ENCODE results near the gene TMEM176B.

The TMEM176B gene

DNA sequence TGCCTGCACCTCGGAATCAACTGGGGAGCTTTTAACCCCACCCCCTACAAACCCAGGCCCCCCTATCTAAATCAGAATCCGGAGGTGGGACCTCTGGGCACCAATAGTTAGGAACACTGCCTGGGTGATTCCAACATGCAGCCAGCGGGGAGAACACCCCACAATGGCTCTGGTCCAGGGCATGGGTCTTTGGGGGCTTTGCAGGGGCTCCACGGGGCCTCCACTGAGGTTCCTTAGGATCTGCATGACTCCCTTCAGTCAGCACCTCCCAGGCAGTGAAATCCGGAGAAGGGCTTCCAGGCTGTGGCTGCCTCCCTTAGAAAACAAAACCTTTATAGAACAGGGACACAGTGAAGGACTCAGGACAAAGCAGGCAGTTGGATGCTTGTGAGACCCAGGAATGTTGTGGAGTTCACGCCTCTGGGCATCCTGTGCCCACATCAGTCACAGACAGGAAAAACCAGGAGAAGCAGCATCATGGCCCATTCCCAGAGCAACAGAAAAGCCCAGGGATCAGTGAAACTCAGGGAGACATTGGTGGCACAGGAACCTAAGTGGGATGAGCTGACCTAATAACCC is 35.6 kb upstream of the TMEM176B start:
- no peak overlapping the region for H3K9ac ChIP-seq (ENCODE audit: low read length)
- no peaks in the 10 kb centered on the region for H3K9me3 ChIP-seq (ENCODE audit: low read length)
- no peaks in the 10 kb centered on the region for H3K4me1 ChIP-seq (ENCODE audit: insufficient read depth, low read length)
- H3K27ac ChIP-seq (ENCODE audit: low read depth, low read length): no peak overlapping the region
- no peaks in the 10 kb centered on the region for H3K36me3 ChIP-seq (ENCODE audit: insufficient read depth, low read length)
- no peak overlapping the region for H3K4me3 ChIP-seq (ENCODE audit: low read depth in 1 of 2, low read length in 2 of 2)
- H3K27me3 ChIP-seq (ENCODE audit: control insufficient read depth in 1 of 2, insufficient read depth in 2 of 2, low read length in 2 of 2): no peaks in the 10 kb centered on the region

DNA sequence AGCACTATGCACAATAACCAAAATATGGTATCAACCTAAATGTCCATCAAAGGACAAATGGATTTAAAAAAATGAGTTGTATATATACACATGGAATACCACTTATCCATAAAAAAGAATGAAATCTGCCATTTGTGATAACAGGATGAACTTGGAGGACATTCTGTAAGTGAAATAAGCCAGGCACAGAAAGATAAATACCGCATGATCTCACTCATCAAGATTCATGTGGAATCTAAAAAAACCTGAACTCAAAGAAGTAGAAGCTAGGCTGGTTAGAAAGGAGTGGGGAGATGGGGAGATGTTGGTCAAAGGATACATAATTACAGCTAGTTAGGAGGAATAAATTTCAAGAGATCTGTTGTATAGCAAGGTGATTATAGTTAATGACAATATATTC is 34.9 kb upstream of the TMEM176B start:
- H3K4me1 ChIP-seq (ENCODE audit: insufficient read depth, low read length): no peaks in the 10 kb centered on the region
- H3K36me3 ChIP-seq (ENCODE audit: insufficient read depth, low read length): no peaks in the 10 kb centered on the region
- H3K27me3 ChIP-seq (ENCODE audit: control insufficient read depth in 1 of 2, insufficient read depth in 2 of 2, low read length in 2 of 2): no peaks in the 10 kb centered on the region
- H3K27ac ChIP-seq (ENCODE audit: low read depth, low read length): no peak overlapping the region
- no peak overlapping the region for H3K4me3 ChIP-seq (ENCODE audit: low read depth in 1 of 2, low read length in 2 of 2)
- no peak overlapping the region for H3K9ac ChIP-seq (ENCODE audit: low read length)
- H3K9me3 ChIP-seq (ENCODE audit: low read length): no peaks in the 10 kb centered on the region

DNA sequence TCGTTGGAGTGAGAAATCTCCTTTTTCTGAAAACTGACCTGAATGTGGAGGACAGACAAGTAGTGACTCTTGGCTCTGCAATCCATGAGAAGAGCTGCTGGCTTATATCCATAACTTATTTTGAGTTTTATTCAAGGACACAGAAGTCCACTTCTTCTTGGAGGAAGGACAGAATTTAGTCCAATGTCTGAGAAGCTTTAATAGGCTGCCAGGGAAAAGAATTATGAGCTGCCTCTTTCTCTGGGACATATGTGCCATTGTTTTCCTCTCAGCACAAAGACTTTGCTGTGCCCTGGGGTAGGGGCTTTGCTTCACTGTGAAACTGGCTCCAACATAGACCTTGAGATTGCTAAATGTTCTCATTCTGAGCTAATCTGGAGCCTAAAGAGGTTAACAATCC is 31.7 kb upstream of the TMEM176B start:
- H3K36me3 ChIP-seq (ENCODE audit: insufficient read depth, low read length): no peaks in the 10 kb centered on the region
- H3K9me3 ChIP-seq (ENCODE audit: low read length): no peaks in the 10 kb centered on the region
- H3K4me3 ChIP-seq (ENCODE audit: low read depth in 1 of 2, low read length in 2 of 2): no peak overlapping the region
- no peak overlapping the region for H3K9ac ChIP-seq (ENCODE audit: low read length)
- H3K27ac ChIP-seq (ENCODE audit: low read depth, low read length): no peak overlapping the region
- H3K4me1 ChIP-seq (ENCODE audit: insufficient read depth, low read length): no peaks in the 10 kb centered on the region
- no peaks in the 10 kb centered on the region for H3K27me3 ChIP-seq (ENCODE audit: control insufficient read depth in 1 of 2, insufficient read depth in 2 of 2, low read length in 2 of 2)

DNA sequence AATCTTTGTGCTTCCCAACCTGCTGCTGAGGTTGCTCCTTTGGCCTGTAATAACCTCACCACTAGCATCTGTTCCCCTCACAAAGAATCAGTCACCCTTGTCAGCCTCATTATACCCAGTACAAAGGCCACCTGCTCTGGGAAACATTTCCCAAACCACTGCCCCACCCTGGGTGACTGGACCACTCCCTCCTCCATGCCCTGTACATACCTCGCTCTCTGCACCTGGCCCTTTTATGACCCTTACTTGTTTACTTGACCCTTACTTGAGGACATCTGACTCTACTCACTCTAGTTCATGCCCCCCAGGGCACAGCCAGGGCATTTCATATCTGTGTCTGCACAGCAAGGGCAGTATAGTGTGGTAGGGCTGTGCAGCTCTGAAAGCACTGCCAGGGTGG is 30.8 kb upstream of the TMEM176B start:
- Histone ChIP-seq H3K36me3 (ENCODE audit: insufficient read depth, low read length) (no peaks in the 10 kb centered on the region), H3K9me3 (ENCODE audit: low read length) (no peaks in the 10 kb centered on the region), H3K27ac (ENCODE audit: low read depth, low read length) (no peak overlapping the region), H3K4me3 (ENCODE audit: low read depth in 1 of 2, low read length in 2 of 2) (no peak overlapping the region), H3K27me3 (ENCODE audit: control insufficient read depth in 1 of 2, insufficient read depth in 2 of 2, low read length in 2 of 2) (no peaks in the 10 kb centered on the region), H3K9ac (ENCODE audit: low read length) (no peak overlapping the region), H3K4me1 (ENCODE audit: insufficient read depth, low read length) (no peaks in the 10 kb centered on the region)

DNA sequence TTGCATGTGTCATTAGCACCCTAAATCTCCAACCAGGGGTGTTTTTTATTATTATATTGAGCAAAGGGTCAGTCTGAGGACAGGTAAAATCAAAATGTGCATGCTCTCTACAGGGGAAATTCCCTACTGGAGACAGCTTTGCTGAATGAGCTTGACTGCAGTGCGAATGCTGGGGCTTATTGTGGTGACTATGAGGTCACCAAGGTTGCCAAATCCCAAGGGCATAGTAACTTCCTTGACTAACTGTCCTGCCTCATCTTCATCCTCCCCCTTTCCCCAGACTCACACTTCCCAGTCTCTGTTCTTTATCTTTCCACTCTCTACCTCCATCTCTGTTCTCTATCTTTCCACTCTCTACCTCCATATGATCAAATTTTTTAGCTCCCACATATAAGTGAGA is 29.3 kb upstream of the TMEM176B start:
- no peaks in the 10 kb centered on the region for H3K9me3 ChIP-seq (ENCODE audit: low read length)
- H3K27me3 ChIP-seq (ENCODE audit: control insufficient read depth in 1 of 2, insufficient read depth in 2 of 2, low read length in 2 of 2): no peaks in the 10 kb centered on the region
- no peaks in the 10 kb centered on the region for H3K36me3 ChIP-seq (ENCODE audit: insufficient read depth, low read length)
- H3K27ac ChIP-seq (ENCODE audit: low read depth, low read length): no peak overlapping the region
- H3K4me1 ChIP-seq (ENCODE audit: insufficient read depth, low read length): no peaks in the 10 kb centered on the region
- no peak overlapping the region for H3K9ac ChIP-seq (ENCODE audit: low read length)
- no peak overlapping the region for H3K4me3 ChIP-seq (ENCODE audit: low read depth in 1 of 2, low read length in 2 of 2)

DNA sequence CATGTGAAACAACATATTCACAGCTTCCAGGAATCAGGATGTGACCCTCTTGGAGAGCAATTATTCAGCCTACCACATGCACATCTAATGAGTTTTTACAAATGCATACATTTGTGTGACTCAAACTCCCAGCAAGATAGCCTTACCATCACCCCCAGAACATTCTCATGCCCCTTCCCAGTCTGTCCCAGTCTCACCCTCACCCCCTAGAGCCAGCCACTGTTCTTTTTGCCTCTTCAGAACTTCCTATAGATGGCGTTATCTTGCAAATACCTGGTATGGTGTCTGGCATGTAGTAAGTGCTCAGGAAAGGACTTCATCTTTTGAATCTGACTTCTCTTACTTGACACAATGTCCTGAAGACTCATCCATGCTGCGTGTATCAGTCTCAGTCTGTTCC is 28.2 kb upstream of the TMEM176B start:
- Histone ChIP-seq H3K4me1 (ENCODE audit: insufficient read depth, low read length) (no peaks in the 10 kb centered on the region), H3K9ac (ENCODE audit: low read length) (no peak overlapping the region), H3K9me3 (ENCODE audit: low read length) (no peaks in the 10 kb centered on the region), H3K27ac (ENCODE audit: low read depth, low read length) (no peak overlapping the region), H3K4me3 (ENCODE audit: low read depth in 1 of 2, low read length in 2 of 2) (no peak overlapping the region), H3K36me3 (ENCODE audit: insufficient read depth, low read length) (no peaks in the 10 kb centered on the region), H3K27me3 (ENCODE audit: control insufficient read depth in 1 of 2, insufficient read depth in 2 of 2, low read length in 2 of 2) (no peaks in the 10 kb centered on the region)

DNA sequence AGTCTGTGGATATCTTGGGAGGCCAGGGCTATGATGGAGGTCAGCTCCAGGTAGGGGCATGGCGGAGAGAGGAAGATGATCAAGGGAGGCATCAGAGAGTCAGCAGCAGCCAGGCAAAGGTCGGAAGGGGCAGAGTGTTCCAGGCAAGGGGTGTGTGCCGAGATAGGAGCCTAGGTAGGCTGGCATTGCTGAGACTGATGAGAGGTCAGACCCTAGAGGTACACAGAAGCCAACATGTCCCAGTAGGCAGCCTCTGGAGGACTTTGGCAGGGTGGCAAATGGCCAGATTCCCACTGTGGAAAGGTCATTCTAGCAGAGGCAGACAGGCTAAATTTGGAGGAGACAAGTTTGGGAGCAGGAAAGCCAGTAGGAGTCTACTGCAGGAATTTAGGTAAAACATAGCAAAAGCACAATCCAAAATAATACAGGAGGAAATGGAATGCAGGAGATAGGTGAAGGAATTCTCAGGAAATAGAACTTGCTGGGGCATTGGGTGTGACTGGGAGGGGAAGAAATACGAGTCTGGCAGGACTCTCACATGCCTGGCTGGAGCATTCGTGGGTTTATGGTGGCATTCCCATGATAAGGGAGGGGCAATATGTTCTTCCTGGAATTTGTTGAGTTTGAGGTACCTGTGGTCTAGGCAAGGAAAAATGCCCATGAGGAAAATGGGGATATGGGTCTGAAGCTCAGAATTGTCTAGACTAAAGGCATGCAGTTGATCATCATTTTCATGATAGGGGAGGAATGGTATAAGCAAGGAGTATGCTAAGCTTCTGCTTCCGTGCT is 26.1 kb upstream of the TMEM176B start:
- Histone ChIP-seq H3K9ac (ENCODE audit: low read length) (no peak overlapping the region), H3K9me3 (ENCODE audit: low read length) (no peaks in the 10 kb centered on the region), H3K4me3 (ENCODE audit: low read depth in 1 of 2, low read length in 2 of 2) (no peak overlapping the region), H3K36me3 (ENCODE audit: insufficient read depth, low read length) (no peaks in the 10 kb centered on the region), H3K4me1 (ENCODE audit: insufficient read depth, low read length) (no peaks in the 10 kb centered on the region), H3K27ac (ENCODE audit: low read depth, low read length) (no peak overlapping the region), H3K27me3 (ENCODE audit: control insufficient read depth in 1 of 2, insufficient read depth in 2 of 2, low read length in 2 of 2) (no peaks in the 10 kb centered on the region)

DNA sequence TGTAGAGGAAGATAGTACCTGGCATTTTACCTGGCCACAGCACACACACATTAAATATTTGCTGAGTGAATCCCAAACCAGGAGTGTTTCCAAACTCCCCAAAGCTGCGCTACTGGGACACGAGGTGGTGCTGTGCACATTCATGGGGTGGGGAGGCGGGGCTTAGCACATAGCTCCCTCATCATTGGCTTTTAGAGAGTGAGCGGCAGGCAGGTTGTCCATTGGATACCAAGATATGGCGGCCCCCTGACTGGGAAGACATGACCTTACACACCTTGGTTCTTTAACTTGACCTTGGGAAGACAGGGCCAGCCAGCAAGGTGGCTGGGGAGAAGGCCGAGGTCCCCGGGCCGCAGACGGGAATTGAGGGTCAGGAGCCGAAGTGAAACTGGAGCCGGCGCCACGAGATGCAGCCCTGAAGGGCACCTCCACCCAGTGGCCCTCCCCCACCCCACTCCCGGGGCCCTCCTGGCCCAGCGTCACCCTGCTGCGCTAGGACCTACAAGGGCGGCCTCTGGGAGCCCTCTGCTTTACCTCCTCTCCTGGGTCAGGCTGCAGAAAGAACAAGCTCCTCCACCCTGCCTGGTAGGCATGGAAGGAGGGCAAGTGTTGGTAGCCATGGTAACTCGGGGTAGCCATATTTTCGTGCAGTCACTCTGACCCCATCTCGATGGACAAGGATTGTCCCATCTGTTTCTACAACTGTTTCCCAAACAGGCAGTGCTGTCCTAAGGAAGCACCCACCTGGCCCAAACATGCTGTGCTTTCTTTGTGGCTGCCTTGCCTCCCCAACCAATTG is 24.4 kb upstream of the TMEM176B start:
- Histone ChIP-seq H3K4me1 (ENCODE audit: insufficient read depth, low read length) (no peaks in the 10 kb centered on the region), H3K4me3 (ENCODE audit: low read depth in 1 of 2, low read length in 2 of 2) (no peak overlapping the region), H3K27me3 (ENCODE audit: control insufficient read depth in 1 of 2, insufficient read depth in 2 of 2, low read length in 2 of 2) (no peaks in the 10 kb centered on the region), H3K9ac (ENCODE audit: low read length) (no peak overlapping the region), H3K36me3 (ENCODE audit: insufficient read depth, low read length) (no peaks in the 10 kb centered on the region), H3K27ac (ENCODE audit: low read depth, low read length) (no peak overlapping the region), H3K9me3 (ENCODE audit: low read length) (no peaks in the 10 kb centered on the region)

DNA sequence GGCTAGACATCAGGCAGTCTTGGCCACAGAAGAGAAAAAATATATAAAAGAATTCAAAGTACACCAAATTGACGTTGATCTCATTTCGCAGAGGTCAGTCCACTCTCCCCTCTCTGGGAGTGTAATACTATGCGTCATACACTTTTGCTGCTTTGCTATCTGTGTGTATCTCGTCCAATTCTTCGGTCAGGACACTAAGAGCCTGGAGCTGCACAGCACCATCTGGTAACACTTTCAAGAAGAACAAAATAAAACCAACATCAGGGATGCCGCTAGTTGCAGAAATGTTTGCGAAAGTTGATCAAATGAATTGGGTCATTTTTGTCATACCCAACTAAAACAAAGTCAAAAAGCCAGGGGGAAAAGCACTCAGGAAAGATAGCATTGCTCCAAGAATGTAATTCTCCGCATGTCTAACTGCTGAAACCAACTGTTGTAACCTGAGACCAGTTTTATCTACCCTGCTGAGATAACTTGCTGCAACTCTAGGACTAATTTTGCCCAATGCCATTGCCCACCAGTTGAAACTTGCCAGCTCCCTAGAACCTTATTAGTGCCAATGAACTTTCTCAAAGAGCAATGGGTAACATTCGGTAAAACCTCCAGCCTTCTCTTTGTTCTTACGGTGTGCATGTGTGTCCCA is 23.4 kb upstream of the TMEM176B start:
- no peak overlapping the region for H3K9ac ChIP-seq (ENCODE audit: low read length)
- no peaks in the 10 kb centered on the region for H3K4me1 ChIP-seq (ENCODE audit: insufficient read depth, low read length)
- no peak overlapping the region for H3K4me3 ChIP-seq (ENCODE audit: low read depth in 1 of 2, low read length in 2 of 2)
- no peaks in the 10 kb centered on the region for H3K36me3 ChIP-seq (ENCODE audit: insufficient read depth, low read length)
- no peak overlapping the region for H3K27ac ChIP-seq (ENCODE audit: low read depth, low read length)
- H3K9me3 ChIP-seq (ENCODE audit: low read length): no peaks in the 10 kb centered on the region
- H3K27me3 ChIP-seq (ENCODE audit: control insufficient read depth in 1 of 2, insufficient read depth in 2 of 2, low read length in 2 of 2): no peaks in the 10 kb centered on the region

DNA sequence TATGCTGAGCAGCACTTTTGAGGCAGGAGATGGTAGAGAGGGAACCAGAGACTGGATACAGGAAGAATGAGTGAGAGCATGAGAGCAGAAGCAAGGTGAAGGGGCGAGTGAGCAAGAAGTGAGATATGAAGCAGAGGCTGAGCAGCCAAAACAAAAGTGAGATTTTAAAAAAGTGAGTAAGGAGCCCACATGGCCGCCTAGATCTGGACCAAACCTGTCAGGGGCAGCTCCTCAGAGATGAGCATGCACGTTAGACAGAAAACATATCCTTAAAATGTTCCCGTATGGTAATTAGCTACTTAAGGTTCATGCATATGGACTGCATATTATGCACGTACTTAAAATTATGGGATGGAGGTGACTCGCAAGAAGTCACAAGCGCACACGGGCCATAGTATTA is 22.9 kb upstream of the TMEM176B start:
- Histone ChIP-seq H3K9ac (ENCODE audit: low read length) (no peak overlapping the region), H3K9me3 (ENCODE audit: low read length) (no peaks in the 10 kb centered on the region), H3K4me3 (ENCODE audit: low read depth in 1 of 2, low read length in 2 of 2) (no peak overlapping the region), H3K27me3 (ENCODE audit: control insufficient read depth in 1 of 2, insufficient read depth in 2 of 2, low read length in 2 of 2) (no peaks in the 10 kb centered on the region), H3K36me3 (ENCODE audit: insufficient read depth, low read length) (no peaks in the 10 kb centered on the region), H3K27ac (ENCODE audit: low read depth, low read length) (no peak overlapping the region), H3K4me1 (ENCODE audit: insufficient read depth, low read length) (no peaks in the 10 kb centered on the region)

DNA sequence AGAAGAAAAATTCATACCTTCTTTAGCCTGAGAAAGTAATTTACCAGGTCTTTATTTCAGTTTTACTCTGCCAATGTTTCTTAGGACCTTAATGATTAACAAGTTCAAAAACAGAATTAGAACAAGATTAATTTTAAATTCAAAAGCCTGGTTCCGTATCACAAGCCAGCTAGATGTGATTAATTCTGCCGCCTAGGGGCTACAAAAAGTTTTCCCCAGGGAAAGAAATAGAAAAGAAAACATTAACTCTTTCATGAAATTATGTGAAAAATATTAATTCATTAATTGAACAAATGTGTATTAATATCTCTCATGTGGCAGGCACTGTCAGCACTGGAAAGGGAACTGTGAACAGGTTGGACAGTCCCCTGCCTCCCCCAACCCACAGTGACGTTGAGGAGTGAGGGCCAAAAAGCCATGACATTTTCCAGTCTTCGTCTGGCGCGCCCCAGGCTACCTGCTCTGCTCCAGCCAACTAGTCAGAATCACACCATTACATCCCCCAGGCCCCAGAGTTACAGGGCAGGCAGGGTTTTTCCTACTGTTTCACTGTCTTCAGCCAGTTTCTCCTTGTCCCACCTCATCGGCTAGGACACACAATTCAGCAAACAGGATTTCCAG is 20.5 kb upstream of the TMEM176B start:
- Histone ChIP-seq H3K4me3 (ENCODE audit: low read depth in 1 of 2, low read length in 2 of 2) (no peak overlapping the region), H3K9ac (ENCODE audit: low read length) (no peak overlapping the region), H3K36me3 (ENCODE audit: insufficient read depth, low read length) (no peaks in the 10 kb centered on the region), H3K27me3 (ENCODE audit: control insufficient read depth in 1 of 2, insufficient read depth in 2 of 2, low read length in 2 of 2) (no peaks in the 10 kb centered on the region), H3K9me3 (ENCODE audit: low read length) (no peaks in the 10 kb centered on the region), H3K4me1 (ENCODE audit: insufficient read depth, low read length) (no peaks in the 10 kb centered on the region), H3K27ac (ENCODE audit: low read depth, low read length) (no peak overlapping the region)

All from muscle layer of colon (tissue), 2 donors.